ENCODE data around the gene AXL.
"Not testable (repeated sequence)": the region's sequence is repeated elsewhere in the genome, so short reads cannot be mapped to it uniquely, and the experiment has no call there.

The AXL gene

GRCh38 chr19:41224632-41225031 lies 5.6 kb downstream of the AXL start:
- no CpG with 5 or more reads among the region's 7 CpGs for WGBS (ENCODE audit: insufficient coverage, insufficient read length)
- Histone ChIP-seq H3K27me3 (ENCODE audit: control insufficient read depth, insufficient read depth, low read length) (no peaks in the 10 kb centered on the region), H3K36me3 (ENCODE audit: control insufficient read depth, insufficient read depth, low read length) (peaks cover 2% of the 10 kb centered on the region; the same call in 1 of the 2 replicates), H3K27ac (ENCODE audit: low read length) (no peak overlapping the region), H3K9me3 (ENCODE audit: control insufficient read depth, insufficient read depth, low read length) (no peaks in the 10 kb centered on the region), H3K4me3 (ENCODE audit: low read length) (no peak overlapping the region), H3K4me1 (ENCODE audit: control insufficient read depth, insufficient read depth, low read length) (peaks cover 11% of the 10 kb centered on the region; the same call in 1 of the 2 replicates)
- no peak for DNase-seq (ENCODE audit: low read depth, low spot score)

- Histone ChIP-seq H3K4me3 (ENCODE audit: low read length) (peak overlapping the region; percentile 16; the same call in 1 of the 2 replicates), H3K27ac (ENCODE audit: low read length) (no peak overlapping the region), H3K36me3 (ENCODE audit: control insufficient read depth, insufficient read depth, low read length) (peaks cover 2% of the 10 kb centered on the region; the same call in 1 of the 2 replicates), H3K4me1 (ENCODE audit: control insufficient read depth, insufficient read depth, low read length) (peaks cover 8% of the 10 kb centered on the region; the same call in 1 of the 2 replicates), H3K9me3 (ENCODE audit: control insufficient read depth, insufficient read depth, low read length) (no peaks in the 10 kb centered on the region), H3K27me3 (ENCODE audit: control insufficient read depth, insufficient read depth, low read length) (no peaks in the 10 kb centered on the region)
- DNase-seq (ENCODE audit: low read depth, low spot score), result no peak
- WGBS (ENCODE audit: insufficient coverage, insufficient read length), result no CpG with 5 or more reads among the region's 29 CpGs
Measured at GRCh38 chr19:41225238-41226052, 6.4 kb downstream of the AXL start.

- Histone ChIP-seq H3K9me3 (ENCODE audit: control insufficient read depth, insufficient read depth, low read length) (no peaks in the 10 kb centered on the region), H3K27ac (ENCODE audit: low read length) (no peak overlapping the region), H3K27me3 (ENCODE audit: control insufficient read depth, insufficient read depth, low read length) (no peaks in the 10 kb centered on the region), H3K4me1 (ENCODE audit: control insufficient read depth, insufficient read depth, low read length) (peaks cover 7% of the 10 kb centered on the region; the same call in 1 of the 2 replicates), H3K4me3 (ENCODE audit: low read length) (peak overlapping the region; percentile 16; the same call in 1 of the 2 replicates), H3K36me3 (ENCODE audit: control insufficient read depth, insufficient read depth, low read length) (0 out of 2 replicates have a peak, but pooled peaks cover 2% of the 10 kb centered on the region)
- no CpG with 5 or more reads among the region's 67 CpGs for WGBS (ENCODE audit: insufficient coverage, insufficient read length)
- no peak for DNase-seq (ENCODE audit: low read depth, low spot score)
Measured at GRCh38 chr19:41226053-41226873, 7.2 kb downstream of the AXL start.

DNA sequence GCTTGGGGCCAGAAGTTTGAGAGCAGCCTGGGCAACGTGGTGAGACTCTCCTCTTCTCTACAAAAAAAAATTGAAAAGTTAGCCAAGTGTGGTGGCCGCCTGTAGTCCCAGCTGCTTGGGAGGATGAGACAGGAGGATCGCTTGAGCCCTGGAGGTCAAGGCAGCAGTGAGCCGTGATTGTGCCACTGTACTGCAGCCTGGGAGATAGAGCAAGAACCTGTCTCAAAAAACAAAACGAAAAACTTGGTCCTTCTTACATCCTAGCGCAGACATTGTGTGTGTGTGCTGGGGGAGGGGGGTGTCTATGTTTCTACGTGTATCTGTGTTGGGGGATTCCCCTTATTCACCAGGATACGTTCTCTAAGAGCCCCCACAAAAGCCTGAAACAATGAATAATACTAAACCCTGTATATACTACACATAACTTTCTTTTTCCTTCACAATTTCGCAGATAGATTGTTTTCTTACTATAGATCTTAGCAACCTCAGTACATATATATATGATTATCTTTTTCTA lies 7.9 kb downstream of the AXL start:
- Histone ChIP-seq H3K27me3 (ENCODE audit: control insufficient read depth, insufficient read depth, low read length) (no peaks in the 10 kb centered on the region), H3K4me3 (ENCODE audit: low read length) (no peak overlapping the region), H3K36me3 (ENCODE audit: control insufficient read depth, insufficient read depth, low read length) (0 out of 2 replicates have a peak, but pooled peaks cover 2% of the 10 kb centered on the region), H3K9me3 (ENCODE audit: control insufficient read depth, insufficient read depth, low read length) (no peaks in the 10 kb centered on the region), H3K27ac (ENCODE audit: low read length) (no peak overlapping the region), H3K4me1 (ENCODE audit: control insufficient read depth, insufficient read depth, low read length) (peaks cover 7% of the 10 kb centered on the region; the same call in 1 of the 2 replicates)
- DNase-seq (ENCODE audit: low read depth, low spot score), result no peak
- WGBS (ENCODE audit: insufficient coverage, insufficient read length), result 100% methylated on average over 1 of the region's 9 CpGs

DNA sequence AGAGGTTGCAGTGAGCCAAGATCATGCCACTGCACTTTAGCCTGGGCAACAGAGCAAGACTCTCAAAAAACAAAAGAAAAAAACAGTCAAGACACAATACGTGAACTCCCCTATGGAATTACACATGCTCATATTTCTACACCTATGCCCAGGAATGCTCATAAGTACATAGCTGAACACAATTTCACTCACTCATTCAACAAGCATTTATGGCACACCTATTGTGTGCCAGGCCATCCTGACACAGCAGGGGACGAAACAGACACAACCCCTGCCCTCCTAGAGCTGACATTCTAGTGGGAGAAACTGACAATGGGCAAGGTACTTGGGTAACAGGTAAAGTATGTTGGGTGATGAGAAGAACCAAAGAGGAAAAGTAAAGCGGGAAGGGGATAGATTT lies 9.5 kb downstream of the AXL start:
- H3K4me1 ChIP-seq (ENCODE audit: control insufficient read depth, insufficient read depth, low read length), result peaks cover 7% of the 10 kb centered on the region; the same call in 1 of the 2 replicates
- no peak overlapping the region for H3K27ac ChIP-seq (ENCODE audit: low read length)
- DNase-seq (ENCODE audit: low read depth, low spot score), result no peak
- no peaks in the 10 kb centered on the region for H3K9me3 ChIP-seq (ENCODE audit: control insufficient read depth, insufficient read depth, low read length)
- 0 out of 2 replicates have a peak, but pooled peaks cover 2% of the 10 kb centered on the region for H3K36me3 ChIP-seq (ENCODE audit: control insufficient read depth, insufficient read depth, low read length)
- no peak overlapping the region for H3K4me3 ChIP-seq (ENCODE audit: low read length)
- WGBS (ENCODE audit: insufficient coverage, insufficient read length), result no CpG with 5 or more reads among the region's 3 CpGs
- no peaks in the 10 kb centered on the region for H3K27me3 ChIP-seq (ENCODE audit: control insufficient read depth, insufficient read depth, low read length)

GRCh38 chr19:41229338-41229737 lies 10.3 kb downstream of the AXL start:
- H3K4me3 ChIP-seq (ENCODE audit: low read length); H3K4me1 ChIP-seq (ENCODE audit: control insufficient read depth, insufficient read depth, low read length); H3K36me3 ChIP-seq (ENCODE audit: control insufficient read depth, insufficient read depth, low read length); H3K27me3 ChIP-seq (ENCODE audit: control insufficient read depth, insufficient read depth, low read length); H3K9me3 ChIP-seq (ENCODE audit: control insufficient read depth, insufficient read depth, low read length); DNase-seq (ENCODE audit: low read depth, low spot score); H3K27ac ChIP-seq (ENCODE audit: low read length): not testable (repeated sequence)
- no CpG with 5 or more reads among the region's 5 CpGs for WGBS (ENCODE audit: insufficient coverage, insufficient read length)

DNA sequence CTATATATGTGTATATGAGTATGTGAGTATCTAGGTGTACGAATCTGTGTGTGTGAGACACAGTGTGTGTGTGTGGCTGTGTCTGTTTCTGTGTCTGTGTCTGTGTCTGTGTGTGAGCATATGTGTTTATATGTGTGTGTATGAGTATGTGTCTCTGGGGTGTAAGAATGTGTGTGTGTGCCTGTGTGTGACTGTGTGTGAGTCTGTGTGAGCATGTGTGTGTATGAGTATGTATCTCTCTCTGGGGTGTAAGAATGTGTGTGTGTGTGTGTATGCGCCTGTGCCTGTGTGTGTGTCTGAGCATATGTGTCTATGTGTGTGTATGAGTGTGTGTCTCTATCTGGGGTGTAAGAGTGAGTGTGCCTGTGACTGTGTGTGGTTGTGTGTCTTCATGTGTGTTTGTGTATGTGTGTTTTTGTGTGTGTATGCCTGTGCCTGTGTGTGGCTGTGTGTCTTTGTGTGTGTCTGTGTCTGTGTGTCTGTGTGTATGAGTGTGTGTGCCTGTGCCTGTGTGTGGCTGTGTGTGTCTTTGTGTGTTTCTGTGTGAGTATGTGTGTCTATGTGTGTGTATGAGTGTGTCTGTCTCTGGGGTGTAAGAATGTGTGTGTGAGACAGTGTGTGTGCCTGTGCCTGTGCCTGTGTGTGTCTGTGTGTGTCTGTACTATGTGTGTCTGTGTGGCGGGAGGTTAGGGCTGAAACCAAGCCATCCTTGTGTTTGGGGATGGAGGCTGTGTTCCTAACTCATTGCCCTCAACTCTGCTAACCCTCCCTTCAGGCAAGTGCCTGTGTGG lies 11.2 kb downstream of the AXL start:
- no CpG with 5 or more reads among the region's 3 CpGs for WGBS (ENCODE audit: insufficient coverage, insufficient read length)
- Histone ChIP-seq H3K4me3 (ENCODE audit: low read length) (no peak overlapping the region), H3K27ac (ENCODE audit: low read length) (no peak overlapping the region), H3K27me3 (ENCODE audit: control insufficient read depth, insufficient read depth, low read length) (no peaks in the 10 kb centered on the region), H3K4me1 (ENCODE audit: control insufficient read depth, insufficient read depth, low read length) (peaks cover 4% of the 10 kb centered on the region; the same call in 1 of the 2 replicates), H3K36me3 (ENCODE audit: control insufficient read depth, insufficient read depth, low read length) (no peaks in the 10 kb centered on the region), H3K9me3 (ENCODE audit: control insufficient read depth, insufficient read depth, low read length) (no peaks in the 10 kb centered on the region)
- no peak for DNase-seq (ENCODE audit: low read depth, low spot score)

GRCh38 chr19:41232686-41233085 lies 13.7 kb downstream of the AXL start:
- no peak overlapping the region for H3K27ac ChIP-seq (ENCODE audit: low read length)
- no peaks in the 10 kb centered on the region for H3K4me1 ChIP-seq (ENCODE audit: control insufficient read depth, insufficient read depth, low read length)
- H3K9me3 ChIP-seq (ENCODE audit: control insufficient read depth, insufficient read depth, low read length), result no peaks in the 10 kb centered on the region
- no peaks in the 10 kb centered on the region for H3K36me3 ChIP-seq (ENCODE audit: control insufficient read depth, insufficient read depth, low read length)
- no peaks in the 10 kb centered on the region for H3K27me3 ChIP-seq (ENCODE audit: control insufficient read depth, insufficient read depth, low read length)
- no CpG with 5 or more reads among the region's 8 CpGs for WGBS (ENCODE audit: insufficient coverage, insufficient read length)
- DNase-seq (ENCODE audit: low read depth, low spot score), result no peak
- no peak overlapping the region for H3K4me3 ChIP-seq (ENCODE audit: low read length)

- no CpG with 5 or more reads among the region's 4 CpGs for WGBS (ENCODE audit: insufficient coverage, insufficient read length)
- DNase-seq (ENCODE audit: low read depth, low spot score), result no peak
- H3K4me1 ChIP-seq (ENCODE audit: control insufficient read depth, insufficient read depth, low read length), result no peaks in the 10 kb centered on the region
- no peak overlapping the region for H3K27ac ChIP-seq (ENCODE audit: low read length)
- no peaks in the 10 kb centered on the region for H3K36me3 ChIP-seq (ENCODE audit: control insufficient read depth, insufficient read depth, low read length)
- H3K27me3 ChIP-seq (ENCODE audit: control insufficient read depth, insufficient read depth, low read length), result no peaks in the 10 kb centered on the region
- H3K9me3 ChIP-seq (ENCODE audit: control insufficient read depth, insufficient read depth, low read length), result no peaks in the 10 kb centered on the region
- no peak overlapping the region for H3K4me3 ChIP-seq (ENCODE audit: low read length)
Measured at GRCh38 chr19:41233748-41234240, 14.8 kb downstream of the AXL start.
